Inferior parietal cortex (tissue), 1 donor: ENCODE results near the gene TRIO.

Source experiments
- DNase-seq: peaks from one replicate; pipeline ENCODE4 v3.0.0-alpha.2; 2016; ENCODE audit errors: extremely low spot score

Gene TRIO

DNA sequence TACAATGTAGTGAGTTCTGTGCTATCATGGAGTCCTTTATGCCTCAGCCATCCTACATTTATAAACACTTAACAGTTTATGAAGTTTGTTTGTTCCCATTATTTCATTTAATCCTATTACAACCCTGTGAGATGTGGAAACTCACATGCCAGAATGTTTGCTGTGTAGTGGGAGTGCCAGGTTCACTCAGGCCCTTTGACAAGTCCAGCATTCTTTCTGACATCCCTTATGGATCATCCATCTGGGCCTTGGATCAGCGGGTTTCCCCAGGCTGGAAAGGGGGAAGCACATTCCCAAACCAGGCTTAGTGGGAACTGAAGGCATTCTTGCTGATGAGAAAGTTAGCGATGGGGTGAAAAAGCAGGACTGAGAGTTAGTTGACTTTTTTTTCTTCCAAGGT, 310.3 kb downstream of the TRIO start:
- DNase-seq, result no peak

DNA sequence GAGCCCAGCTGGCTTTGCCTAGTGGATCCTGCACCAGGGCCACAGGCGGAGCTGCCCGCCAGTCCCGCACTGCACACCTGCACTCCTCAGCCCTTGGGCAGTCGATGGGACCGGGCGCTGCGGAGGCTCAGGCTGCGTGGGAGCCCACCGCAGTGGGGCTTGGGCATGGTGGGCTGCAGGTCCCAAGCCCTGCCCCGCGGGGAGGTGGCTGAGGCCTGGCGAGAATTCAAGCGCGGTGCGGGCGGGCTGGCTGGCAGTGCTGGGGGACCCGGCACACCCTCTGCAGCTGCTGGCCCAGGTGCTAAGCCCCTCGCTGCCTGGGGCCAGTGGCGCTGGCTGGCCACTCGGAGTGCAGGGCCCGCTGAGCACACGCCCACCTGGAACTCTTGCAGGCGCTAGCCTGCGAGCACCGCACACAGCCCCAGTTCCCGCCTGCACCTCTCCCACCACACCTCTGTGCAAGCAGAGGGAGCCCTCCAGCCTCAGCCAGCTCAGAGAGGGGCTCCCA, 312.7 kb downstream of the TRIO start:
- DNase-seq, result no peak

DNA sequence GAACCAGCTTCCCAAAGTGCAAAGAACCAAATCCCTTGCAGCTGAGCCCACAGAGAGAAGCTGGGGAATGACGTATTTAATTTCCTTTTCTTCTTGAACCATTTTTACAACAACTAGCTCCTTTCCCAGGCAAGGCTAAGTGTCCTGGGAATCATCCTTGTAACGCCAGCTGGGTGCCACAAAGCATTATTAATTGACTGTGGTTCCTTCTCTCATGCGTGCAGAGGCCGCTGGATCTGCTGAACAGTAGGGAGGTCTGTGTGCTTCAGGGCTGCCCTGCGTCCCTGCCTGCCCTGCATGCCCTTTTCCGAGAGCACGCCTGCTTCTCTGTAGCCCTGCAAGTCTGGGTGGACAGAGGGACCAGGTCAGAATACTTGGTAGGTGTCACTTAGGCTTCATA, 314.3 kb downstream of the TRIO start:
- DNase-seq, result no peak

DNA sequence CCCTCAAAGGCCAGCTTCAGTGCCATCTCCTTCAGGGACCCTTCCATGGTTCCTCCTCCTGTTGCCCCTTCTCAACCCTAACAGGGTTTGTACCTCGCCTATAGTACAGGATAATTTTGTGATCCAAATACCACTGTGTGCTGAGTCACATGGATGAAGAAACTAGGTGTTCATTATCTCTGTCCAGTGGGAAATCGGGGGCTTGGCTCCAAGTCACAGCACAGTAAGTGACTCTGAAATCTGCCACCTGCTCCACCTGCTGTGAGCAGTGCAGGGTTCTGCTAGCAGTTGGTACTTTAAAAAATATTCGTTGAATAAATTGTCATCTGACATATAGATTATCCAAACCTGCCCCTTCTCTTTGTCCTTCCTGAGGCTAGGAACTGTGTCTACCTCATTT, 315.3 kb downstream of the TRIO start:
- no peak for DNase-seq

DNA sequence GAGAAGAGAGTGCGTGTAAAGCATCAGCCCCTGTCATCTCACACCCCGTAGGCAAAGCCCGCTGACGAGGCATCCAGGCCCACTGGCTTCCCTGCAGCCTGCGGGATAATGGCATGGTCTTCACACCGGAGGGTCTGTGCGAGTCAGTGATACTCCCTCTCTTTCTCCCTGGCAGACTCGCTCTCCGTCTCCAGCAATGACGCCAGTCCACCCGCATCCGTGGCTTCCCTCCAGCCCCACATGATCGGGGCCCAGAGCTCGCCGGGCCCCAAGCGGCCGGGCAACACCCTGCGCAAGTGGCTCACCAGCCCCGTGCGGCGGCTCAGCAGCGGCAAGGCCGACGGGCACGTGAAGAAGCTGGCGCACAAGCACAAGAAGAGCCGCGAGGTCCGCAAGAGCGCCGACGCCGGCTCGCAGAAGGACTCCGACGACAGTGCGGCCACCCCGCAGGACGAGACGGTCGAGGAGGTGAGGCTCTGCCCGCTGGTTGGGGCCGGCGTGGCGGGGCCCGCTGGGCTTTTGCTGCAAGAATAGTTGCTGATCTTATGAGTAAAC, 317.8 kb downstream of the TRIO start:
- no peak for DNase-seq

DNA sequence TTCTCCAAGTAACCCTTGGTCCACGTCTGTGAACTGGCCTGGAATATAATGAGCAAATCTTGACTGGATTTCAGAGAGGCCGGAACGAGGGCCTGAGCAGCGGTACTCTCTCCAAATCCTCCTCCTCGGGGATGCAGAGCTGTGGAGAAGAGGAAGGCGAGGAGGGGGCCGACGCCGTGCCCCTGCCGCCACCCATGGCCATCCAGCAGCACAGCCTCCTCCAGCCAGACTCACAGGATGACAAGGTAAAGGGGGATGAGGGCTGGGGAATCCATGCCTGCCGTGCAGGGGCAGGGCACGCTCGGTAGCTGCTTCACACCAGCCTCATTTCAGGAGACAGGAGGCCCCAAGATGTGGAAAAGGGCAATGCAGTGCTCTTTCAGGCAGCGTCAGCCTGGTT, 319.5 kb downstream of the TRIO start:
- DNase-seq, result no peak

DNA sequence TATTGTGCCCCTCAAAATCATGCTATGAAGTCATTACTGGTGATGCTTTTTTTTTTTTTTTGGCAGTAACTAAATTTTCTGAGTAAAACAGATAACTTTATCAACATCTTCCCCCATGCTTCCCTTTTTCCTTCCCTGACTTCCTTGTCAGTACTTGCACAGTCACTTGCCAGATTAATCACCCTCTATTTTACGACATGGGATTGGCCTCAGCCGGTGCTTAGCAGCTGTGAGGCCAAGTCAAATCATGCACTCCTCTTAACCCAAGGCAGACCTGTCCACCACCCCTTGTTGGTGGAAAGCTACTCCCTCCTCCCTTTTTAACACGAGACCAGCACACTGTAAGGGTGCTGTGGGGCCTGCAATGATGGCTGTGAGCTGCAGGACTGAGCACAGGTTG, 320.5 kb downstream of the TRIO start:
- DNase-seq, result no peak

DNA sequence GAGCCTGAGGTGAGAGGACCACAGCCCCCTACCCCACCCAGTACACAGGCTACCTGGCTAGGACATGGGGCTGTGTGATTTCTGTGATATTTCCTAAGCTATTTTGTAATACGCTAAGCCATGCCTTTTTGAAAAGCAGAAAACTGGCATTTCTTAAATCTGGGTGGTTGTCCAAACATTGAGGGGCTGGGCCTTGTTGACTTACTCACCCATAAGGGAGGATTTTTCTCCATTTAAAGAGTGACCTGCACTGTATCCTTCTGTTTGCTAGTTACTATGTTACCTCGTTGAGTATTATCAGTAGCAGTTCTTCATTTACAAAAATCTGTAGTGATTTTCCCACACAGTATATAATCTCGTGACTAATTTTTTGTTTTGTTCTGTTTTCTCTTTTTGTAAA, 321.0 kb downstream of the TRIO start:
- no peak for DNase-seq

DNA sequence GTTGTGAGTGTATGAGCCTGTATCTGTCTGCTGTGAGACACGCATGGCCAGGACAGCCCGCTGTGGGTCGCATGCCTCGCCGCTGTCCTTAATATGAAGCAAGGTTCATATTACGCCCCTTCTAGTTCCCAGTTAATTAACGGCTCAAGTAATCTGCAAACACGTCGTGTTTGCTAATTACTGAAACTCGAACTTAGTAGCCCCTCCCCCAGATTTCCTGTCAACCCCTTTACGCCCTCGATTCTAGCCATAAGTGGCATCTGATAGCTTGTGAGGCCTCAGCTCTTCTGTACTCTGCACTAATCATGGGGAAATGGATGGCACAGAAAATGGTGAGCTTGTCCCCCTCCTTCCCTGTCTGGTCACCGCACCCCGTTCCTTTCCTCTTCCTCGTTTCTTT, 321.5 kb downstream of the TRIO start:
- DNase-seq, result no peak

DNA sequence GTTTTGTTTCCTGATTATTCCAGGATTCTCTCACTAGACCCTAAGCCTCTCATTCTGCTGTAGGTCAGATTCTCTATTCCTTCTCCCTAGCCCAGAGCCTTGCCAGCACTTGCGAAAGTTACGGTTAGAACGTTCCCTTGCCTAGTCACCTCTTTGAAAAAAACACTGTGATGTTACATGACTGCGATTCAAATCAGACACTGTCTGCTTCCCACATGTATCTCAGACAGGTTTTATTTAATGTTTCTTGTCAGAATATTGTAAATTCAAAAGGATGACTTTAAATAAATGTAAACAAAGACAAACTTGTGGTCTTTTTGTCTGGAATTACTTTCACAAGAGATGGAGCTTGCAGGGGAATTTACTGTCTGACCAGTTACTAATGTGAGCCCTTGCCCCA, 322.0 kb downstream of the TRIO start:
- DNase-seq, result no peak

DNA sequence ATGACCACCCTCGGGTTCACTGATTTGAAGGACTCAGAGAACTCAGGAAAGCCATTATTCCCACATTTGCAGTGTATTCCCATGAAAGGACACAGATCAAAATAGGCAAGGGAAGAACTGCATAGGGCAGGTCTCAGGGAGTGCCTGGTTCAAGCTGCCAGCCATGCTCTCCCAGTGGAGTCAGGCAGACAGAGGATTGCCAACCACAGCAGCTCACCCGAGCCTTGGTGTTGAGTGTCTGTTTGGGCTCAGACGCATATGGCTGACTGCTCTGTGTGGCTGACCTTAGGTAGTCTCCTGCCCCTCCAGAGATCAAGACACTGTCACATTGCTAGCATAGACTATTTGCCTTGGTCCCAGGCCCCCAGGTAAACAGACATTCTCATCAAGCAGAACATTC, 322.6 kb downstream of the TRIO start:
- DNase-seq, result no peak

DNA sequence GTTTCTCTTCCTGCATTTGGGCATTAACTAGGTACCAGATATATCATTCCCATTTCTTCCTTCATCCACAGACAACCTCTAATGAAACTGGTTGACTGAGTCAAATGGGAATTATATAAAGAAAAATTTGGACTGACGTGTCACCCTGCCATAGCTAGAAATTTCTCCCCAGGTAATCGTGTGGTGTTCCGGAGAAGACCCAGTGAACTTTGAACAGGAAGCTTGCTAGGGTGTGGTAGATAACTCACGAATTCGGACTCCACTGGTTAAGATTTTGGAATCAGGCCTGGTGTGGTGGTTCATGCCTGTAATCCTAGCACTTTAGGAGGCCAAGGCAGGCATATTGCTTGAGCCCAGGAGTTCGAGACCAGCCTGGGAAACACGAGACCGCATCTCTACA, 324.1 kb downstream of the TRIO start:
- DNase-seq, result no peak

DNA sequence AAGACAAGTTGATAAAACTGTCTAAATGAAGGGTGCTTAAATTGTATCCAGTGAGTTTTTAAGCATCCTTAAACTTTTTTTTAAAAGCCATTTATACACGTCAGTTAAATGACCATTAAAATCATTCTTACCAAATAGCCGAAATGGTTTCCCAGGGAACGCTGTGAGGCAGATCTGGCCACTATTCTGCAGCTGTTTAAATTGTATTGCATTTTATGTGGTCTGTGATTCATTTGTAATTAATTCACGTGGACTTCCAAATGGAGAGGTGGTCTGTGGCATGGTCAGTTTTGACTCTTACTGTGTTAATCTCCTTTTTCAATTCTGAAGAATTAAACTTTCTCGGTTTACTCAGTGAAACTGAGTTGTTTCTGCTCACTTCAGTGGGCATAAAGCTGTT, 324.7 kb downstream of the TRIO start:
- no peak for DNase-seq

DNA sequence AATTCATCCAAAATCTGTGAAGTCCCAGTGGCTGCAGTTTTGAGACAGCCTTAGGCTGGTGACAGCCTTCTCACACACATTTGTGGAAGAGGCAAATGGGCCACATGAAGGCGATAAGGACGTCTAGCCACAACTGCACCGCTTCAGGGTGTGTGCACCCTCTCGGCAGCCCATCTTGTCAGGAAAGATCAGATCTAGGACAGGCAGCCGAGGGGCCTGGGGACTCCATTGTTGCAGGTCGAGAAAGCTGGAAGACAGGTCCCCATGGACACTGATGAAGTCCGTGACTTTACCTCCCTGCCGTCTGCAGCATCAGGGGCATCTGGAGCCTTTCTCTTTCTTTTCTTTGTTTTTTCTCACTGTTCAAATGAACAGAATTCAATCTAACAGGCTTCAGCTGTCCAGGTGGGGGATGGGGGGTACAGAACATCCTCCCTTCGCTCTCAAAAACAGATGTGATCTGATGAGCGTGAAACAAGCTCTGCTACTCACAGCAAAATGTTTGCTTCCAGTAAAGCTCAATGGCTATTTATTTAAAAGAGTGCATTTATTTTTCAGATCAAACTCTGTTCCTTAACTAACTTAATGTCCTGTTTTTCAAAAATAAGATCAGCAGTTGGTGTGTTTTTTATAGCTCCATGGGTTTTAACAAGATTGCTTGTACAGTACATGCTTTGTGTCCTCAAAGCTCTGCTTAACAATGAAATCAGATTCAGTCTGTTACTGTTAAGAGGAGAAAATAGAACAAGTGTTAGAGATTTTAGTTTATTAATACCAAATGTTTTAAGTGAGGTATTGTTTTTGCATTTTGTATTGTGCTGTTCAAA, 326.6 kb downstream of the TRIO start:
- no peak for DNase-seq

DNA sequence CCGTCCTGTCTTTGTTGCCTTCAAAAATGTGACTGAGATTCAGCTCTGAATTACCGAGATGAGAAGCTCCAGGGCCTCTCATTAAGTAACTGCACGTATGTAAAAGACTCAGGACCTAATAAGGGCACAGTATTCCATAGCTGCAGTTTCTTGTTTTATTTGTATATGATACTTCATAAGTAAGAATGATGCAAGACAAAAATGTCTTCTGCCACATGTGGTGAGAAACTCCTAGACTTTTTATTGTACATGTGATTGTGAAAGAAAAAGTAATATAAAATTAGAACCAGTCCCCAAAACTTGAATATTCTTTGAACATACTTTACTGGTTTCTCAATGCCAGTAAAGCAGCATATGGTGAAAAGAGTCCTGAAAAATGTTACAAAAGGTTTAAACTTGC, 328.4 kb downstream of the TRIO start:
- no peak for DNase-seq

DNA sequence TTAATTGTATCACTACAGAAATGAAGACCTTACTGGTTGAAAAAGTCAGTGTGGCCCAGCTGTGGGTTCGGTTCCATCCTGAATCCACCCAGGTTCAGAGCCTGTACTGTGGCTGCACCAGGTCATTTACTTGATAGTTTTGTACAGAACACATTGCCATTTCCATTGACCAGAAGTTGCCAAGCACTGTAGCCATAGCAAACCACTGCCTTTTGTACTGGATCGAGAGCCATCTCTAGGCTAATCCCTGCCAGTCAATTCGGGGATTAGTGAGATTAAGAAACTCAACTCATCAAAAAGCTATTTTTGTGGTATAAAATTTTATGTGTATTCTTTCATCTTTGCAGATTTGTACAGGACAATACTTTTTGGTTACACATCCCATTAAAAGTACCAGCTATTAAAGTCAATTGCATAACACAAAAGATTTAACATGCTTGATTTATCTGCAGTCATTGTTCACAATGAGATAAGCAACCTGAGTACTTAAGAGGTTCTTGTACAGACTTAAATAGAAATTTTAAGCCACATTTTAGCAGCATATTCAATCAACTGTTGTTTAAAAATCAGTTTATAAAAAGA, 329.9 kb downstream of the TRIO start:
- DNase-seq, result no peak

DNA sequence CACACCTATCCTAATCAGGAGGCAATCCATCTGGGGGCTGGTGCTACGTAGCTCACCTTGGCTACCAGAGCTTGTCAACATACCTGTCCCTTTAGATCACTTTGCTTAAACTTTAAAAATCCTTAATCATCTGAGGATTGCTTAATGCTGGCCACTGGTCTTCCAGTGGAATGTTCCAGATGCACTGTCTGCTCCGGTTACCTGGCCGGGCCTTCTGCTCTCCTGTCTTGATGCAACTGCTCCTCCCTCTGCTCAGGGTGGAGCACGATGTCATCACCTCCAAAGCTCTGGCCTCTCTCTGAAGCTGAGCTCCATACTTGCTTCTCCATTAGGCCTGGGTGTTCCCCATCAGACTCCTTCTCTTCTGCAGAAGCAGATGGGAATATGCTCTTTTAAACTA, 331.9 kb downstream of the TRIO start:
- no peak for DNase-seq

DNA sequence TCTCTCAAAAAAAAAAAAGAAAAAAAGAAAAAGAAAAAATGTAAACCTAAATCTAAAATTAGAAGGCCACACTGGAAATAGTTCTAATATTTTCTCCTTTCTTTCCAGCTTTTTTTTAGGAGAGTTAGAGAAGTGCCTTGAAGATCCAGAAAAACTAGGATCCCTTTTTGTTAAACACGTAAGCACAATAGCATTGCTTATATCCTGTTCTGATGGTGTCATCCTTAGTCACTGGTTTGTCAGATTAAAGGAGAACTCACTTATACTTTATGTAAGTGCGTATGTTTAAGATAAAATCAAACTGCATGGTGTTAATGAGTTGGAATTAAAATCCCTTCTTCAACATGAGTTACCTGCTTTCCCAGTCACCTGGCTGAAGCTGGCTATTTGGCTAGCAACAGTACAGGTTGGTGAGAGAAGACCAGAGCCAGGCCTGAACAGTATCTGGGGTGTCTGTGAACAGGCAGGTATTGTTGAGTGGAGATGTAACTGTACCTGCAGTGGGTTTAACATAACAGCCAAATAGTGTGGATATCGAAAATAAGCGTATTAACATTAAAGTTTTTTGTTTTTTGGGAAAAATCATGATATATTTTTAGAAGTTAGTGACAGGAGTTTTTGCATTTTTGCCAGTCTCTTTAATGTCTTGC, 333.8 kb downstream of the TRIO start:
- DNase-seq, result no peak

DNA sequence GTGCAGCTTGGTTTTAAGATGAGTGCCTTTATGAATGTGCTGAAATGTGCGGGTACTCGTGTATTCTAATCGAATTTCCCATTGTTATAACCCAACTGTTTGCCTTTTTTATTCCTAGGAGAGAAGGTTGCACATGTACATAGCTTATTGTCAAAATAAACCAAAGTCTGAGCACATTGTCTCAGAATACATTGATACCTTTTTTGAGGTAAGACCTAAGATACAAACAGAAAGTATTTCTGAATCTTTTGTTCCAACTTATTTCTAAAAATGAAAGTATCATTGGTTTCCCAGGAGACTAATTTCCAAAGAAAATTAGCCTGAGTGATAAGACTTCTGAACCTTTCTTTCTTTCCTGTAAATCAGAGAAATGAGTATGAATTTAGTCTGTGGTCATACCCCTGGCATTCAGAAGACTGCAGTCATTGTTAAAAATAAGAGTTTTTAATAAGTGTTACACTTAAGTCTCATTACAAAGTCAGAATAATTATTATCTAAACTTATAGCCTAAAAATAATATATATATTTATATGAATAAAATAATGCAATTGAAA, 336.1 kb downstream of the TRIO start:
- DNase-seq, result no peak

DNA sequence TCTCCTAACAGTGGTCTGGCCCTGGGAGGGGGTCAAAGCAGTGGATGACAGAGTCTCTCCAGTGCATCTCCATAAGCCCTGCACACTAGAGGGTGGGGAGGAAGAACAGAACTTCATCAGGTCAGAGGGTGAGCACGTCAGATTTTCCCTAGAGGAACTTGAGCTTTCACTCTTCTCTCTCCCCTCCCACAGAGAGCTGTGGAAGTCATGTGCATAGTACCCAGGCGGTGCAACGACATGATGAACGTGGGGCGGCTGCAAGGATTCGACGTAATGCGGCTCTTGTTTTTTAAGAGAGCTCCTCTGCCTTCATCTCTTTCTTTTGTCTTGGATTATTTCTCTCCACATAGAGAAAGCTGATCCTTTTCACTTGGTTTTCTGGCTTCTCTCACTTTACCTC, 338.2 kb downstream of the TRIO start:
- no peak for DNase-seq

DNA sequence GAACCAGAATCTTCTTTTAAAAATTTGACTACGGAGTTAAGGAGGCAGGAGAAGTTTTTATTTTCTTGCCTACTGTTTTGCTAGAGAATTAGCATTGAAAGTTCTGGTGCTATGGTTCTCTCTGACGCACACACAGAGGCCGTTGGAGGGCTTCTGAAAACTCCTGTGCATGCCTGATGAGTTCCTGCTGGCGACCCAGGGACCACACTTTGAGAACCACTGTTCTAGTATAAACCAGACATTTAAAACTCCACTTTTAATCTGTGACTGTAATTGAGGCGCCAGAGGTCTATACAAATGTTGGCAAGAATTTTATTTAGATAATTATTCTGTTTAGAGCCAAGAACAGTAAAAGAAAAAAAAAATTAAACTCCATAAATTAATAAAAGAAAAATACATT, 338.9 kb downstream of the TRIO start:
- no peak for DNase-seq

DNA sequence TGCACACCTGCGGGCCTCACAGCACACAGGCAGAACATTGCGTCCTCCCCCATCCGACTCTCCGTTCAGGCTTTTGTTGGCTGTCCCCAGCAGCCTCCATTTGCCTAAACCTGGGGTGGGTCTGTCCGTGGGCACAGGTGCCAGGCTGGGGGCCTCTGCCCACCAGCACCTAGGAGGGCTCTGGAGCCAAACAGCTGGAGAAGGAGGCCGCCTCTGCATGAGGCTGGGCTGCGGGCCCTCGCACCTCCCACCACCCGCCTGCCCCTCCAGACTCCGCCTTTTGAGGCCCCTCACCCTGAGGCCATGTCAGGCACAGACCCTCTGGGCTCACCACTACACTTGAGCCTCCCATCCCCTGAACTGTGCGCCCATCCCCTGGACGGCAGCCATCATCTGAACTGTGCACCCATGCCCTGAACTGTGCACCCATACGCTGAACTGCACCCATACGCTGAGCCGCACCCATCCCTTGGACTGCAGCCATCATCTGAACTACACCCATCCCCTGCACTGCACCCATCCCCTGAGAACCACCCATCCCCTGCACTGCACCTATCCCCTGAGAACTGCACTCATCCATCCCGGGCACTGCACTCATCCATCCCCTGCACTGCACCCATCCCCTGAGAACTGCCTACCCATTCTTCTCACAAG, 340.5 kb downstream of the TRIO start:
- DNase-seq, result no peak
